Liver (tissue), 3 donors: Measurements from ENCODE around the gene SURF1.

Experiments
- ATF3 ChIP-seq: IDR thresholded peaks from 2 replicates; pipeline ENCODE4 v1.6.1; 2016; ENCODE audit warnings: antibody characterized with exemption
- CTCF ChIP-seq: fragments of 150-350 bp; IDR thresholded peaks from 2 replicates; pipeline ENCODE4 v1.5.1; 2017; ENCODE audit warnings: improper control_type of control experiment, low read depth, low read length; ENCODE audit not compliant: missing input control
- EGR1 ChIP-seq, 2 donors: IDR thresholded peaks; 2 replicates each; pipeline ENCODE4 v1.6.1; 2016 to 2018; ENCODE audit warnings: antibody characterized with exemption in 2 of 2, low read depth in 2 of 2
- FOXA2 ChIP-seq: IDR thresholded peaks from 2 replicates; pipeline ENCODE4 v1.6.1; 2016; ENCODE audit warnings: antibody characterized with exemption
- GABPA ChIP-seq, 2 donors: IDR thresholded peaks in 1 of 2; conservative IDR thresholded peaks in 1 of 2; 2 replicates each; pipeline ENCODE4 v1.6.1; 2016; ENCODE audit warnings: antibody characterized with exemption in 2 of 2, mild to moderate bottlenecking in 1 of 2, moderate library complexity in 1 of 2
- HNF4A ChIP-seq, 2 donors: conservative IDR thresholded peaks; 2 replicates each; pipeline ENCODE4 v1.6.1; 2016; ENCODE audit warnings: antibody characterized with exemption in 2 of 2, mild to moderate bottlenecking in 2 of 2
- MAX ChIP-seq: IDR thresholded peaks from 2 replicates; pipeline ENCODE4 v1.6.1; 2016; ENCODE audit warnings: antibody characterized with exemption
- TAF1 ChIP-seq: conservative IDR thresholded peaks from 2 replicates; pipeline ENCODE4 v1.6.1; 2016; ENCODE audit warnings: antibody characterized with exemption, mild to moderate bottlenecking
- YY1 ChIP-seq: IDR thresholded peaks from 2 replicates; pipeline ENCODE4 v1.6.1; 2016; ENCODE audit warnings: antibody characterized with exemption, mild to moderate bottlenecking
- TF ChIP-seq, protein P1 (sequence below): IDR thresholded peaks from 2 replicates; pipeline ENCODE4 v1.6.1; 2016; ENCODE audit warnings: antibody characterized with exemption
- donor health status: healthy.
- donor health status: healthy.

- no peak for TF ChIP-seq ATF3
- TF ChIP-seq GABPA (IDR thresholded peaks at IDR 0.05 in 1 of 2, conservative IDR thresholded peaks at IDR 0.05 in 1 of 2) = no peak
- no peak for TF ChIP-seq YY1
- no peak for TF ChIP-seq CTCF
- no peak for TF ChIP-seq MAX
- TF ChIP-seq TAF1 = no peak
- no peak for TF ChIP-seq FOXA2
- no peak for TF ChIP-seq EGR1 (IDR thresholded peaks at IDR 0.05; ENCODE audit: low read depth in 2 of 2)
- no peak for TF ChIP-seq HNF4A (conservative IDR thresholded peaks at IDR 0.05)
- TF ChIP-seq, protein P1, sequence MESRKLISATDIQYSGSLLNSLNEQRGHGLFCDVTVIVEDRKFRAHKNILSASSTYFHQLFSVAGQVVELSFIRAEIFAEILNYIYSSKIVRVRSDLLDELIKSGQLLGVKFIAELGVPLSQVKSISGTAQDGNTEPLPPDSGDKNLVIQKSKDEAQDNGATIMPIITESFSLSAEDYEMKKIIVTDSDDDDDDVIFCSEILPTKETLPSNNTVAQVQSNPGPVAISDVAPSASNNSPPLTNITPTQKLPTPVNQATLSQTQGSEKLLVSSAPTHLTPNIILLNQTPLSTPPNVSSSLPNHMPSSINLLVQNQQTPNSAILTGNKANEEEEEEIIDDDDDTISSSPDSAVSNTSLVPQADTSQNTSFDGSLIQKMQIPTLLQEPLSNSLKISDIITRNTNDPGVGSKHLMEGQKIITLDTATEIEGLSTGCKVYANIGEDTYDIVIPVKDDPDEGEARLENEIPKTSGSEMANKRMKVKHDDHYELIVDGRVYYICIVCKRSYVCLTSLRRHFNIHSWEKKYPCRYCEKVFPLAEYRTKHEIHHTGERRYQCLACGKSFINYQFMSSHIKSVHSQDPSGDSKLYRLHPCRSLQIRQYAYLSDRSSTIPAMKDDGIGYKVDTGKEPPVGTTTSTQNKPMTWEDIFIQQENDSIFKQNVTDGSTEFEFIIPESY = no peak
Observed at GRCh38 chr9:133371261-133371711, 15.0 kb upstream of the SURF1 start.
